Testis (tissue), 3 donors: Measurements from ENCODE around the gene RCOR1. TPM values are rescaled to one million over a fixed set of nuclear protein-coding genes. Genes with fewer than 3 reads are reported as not detected.

ENCODE experiments used
- DNase-seq: peaks from one replicate; pipeline ENCODE4 v3.0.0-alpha.2; 2019
- H3K27ac ChIP-seq, 2 donors: fragments of 200-600 bp; sonication (generic); one replicate each; pipeline ENCODE4 v1.5.1; 2019
- H3K27me3 ChIP-seq: fragments of 200-600 bp; sonication (generic); one replicate; pipeline ENCODE4 v1.5.1; 2019
- H3K36me3 ChIP-seq: fragments of 200-600 bp; sonication (generic); one replicate; pipeline ENCODE4 v1.5.1; 2017; ENCODE audit warnings: low read depth; ENCODE audit errors: missing control alignments
- H3K4me1 ChIP-seq: fragments of 200-600 bp; sonication (generic); one replicate; pipeline ENCODE4 v1.5.1; 2019
- H3K4me3 ChIP-seq, 2 donors: fragments of 200-600 bp; sonication (generic); one replicate each; pipeline ENCODE4 v1.5.1; 2017 to 2019
- H3K9me3 ChIP-seq: fragments of 200-600 bp; sonication (generic); one replicate; pipeline ENCODE4 v1.5.1; 2017
- POLR2A ChIP-seq: fragments of 450-650 bp; IDR thresholded peaks from one replicate; pipeline ENCODE4 v1.6.1; 2017; ENCODE audit warnings: antibody characterized with exemption, mild to moderate bottlenecking, moderate library complexity
- WGBS, 2 donors: methylation state at CpG; one replicate each; pipeline ENCODE4 v1.1.5; 2018; 5-methylcytosine and 5-hydroxymethylcytosine counted together
- intact Hi-C: fragments of 100-400 bp; cut with DNase I; formaldehyde crosslinking; loops from one replicate; pipeline ENCODE4 v1.15.1; 2023; ENCODE audit warnings: low total_unique reads
- polyA plus RNA-seq: library from polyadenylated mRNA; stranded (reverse); fragments of 350-450 nt; fragmentation: Illumina TruSeq; extraction: RNeasy Lipid Tissue Mini Kit (QIAGEN cat#74804); gene quantifications from one replicate; pipeline ENCODE4 v1.2.3, GENCODE V29; 2014; ENCODE audit warnings: low read depth, low replicate concordance; ENCODE audit not compliant: insufficient read depth
- total RNA-seq, 2 donors: library from RNA; depleted of rRNA; stranded (reverse); fragments of >200 nt; gene quantifications; one replicate each; pipeline ENCODE4 v1.2.3, GENCODE V29; 2016
- TF ChIP-seq, protein P1 (sequence below), 3 experiments: fragments of 450-650 bp in 2 of 3; fragments of 200-600 bp in 1 of 3; sonication (generic) in 1 of 3; IDR thresholded peaks; one replicate each; pipeline ENCODE4 v1.5.1; 2016 to 2019; ENCODE audit warnings: antibody characterized with exemption in 3 of 3, mild to moderate bottlenecking in 2 of 3, moderate library complexity in 1 of 3

The RCOR1 gene
- total and polyA plus RNA-seq, 3 donors from 2014 or later: 33.8 to 37.8 (median 33.9) TPM

DNA sequence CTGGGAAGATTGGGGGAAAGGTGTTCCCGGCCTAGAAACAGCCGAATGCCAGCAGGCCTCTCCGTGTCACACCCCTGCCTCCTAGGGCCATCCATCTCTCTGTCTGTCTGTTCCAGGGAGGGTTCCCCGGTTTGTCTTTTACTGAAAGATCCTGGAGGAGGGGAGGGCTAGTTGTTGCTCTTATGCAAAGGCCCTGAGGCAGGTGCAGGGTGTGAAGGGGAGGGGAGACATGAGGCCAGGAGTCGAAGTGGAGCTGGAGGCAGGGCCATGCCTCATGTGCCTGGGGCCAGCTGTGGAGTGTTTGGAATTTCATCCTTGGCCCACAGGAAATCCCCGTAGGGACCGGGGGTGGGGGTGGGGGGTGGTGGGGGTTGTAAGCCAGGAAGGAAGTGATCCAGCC, 8.7 kb upstream of the RCOR1 start:
- Histone ChIP-seq H3K36me3 (no peaks in the 10 kb centered on the region), H3K27ac (no peak overlapping the region), H3K9me3 (no peaks in the 10 kb centered on the region), H3K4me3 (no peak overlapping the region), H3K27me3 (no peaks in the 10 kb centered on the region), H3K4me1 (no peaks in the 10 kb centered on the region)
- intact Hi-C loops: no loop called here
- WGBS, 2 donors: 59 to 61% methylated on average over 6 to 7 of the region's 7 CpGs
- DNase-seq: no peak
- TF ChIP-seq, protein P1, sequence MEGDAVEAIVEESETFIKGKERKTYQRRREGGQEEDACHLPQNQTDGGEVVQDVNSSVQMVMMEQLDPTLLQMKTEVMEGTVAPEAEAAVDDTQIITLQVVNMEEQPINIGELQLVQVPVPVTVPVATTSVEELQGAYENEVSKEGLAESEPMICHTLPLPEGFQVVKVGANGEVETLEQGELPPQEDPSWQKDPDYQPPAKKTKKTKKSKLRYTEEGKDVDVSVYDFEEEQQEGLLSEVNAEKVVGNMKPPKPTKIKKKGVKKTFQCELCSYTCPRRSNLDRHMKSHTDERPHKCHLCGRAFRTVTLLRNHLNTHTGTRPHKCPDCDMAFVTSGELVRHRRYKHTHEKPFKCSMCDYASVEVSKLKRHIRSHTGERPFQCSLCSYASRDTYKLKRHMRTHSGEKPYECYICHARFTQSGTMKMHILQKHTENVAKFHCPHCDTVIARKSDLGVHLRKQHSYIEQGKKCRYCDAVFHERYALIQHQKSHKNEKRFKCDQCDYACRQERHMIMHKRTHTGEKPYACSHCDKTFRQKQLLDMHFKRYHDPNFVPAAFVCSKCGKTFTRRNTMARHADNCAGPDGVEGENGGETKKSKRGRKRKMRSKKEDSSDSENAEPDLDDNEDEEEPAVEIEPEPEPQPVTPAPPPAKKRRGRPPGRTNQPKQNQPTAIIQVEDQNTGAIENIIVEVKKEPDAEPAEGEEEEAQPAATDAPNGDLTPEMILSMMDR (IDR thresholded peaks at IDR 0.05): no peak
- no peak for TF ChIP-seq POLR2A

DNA sequence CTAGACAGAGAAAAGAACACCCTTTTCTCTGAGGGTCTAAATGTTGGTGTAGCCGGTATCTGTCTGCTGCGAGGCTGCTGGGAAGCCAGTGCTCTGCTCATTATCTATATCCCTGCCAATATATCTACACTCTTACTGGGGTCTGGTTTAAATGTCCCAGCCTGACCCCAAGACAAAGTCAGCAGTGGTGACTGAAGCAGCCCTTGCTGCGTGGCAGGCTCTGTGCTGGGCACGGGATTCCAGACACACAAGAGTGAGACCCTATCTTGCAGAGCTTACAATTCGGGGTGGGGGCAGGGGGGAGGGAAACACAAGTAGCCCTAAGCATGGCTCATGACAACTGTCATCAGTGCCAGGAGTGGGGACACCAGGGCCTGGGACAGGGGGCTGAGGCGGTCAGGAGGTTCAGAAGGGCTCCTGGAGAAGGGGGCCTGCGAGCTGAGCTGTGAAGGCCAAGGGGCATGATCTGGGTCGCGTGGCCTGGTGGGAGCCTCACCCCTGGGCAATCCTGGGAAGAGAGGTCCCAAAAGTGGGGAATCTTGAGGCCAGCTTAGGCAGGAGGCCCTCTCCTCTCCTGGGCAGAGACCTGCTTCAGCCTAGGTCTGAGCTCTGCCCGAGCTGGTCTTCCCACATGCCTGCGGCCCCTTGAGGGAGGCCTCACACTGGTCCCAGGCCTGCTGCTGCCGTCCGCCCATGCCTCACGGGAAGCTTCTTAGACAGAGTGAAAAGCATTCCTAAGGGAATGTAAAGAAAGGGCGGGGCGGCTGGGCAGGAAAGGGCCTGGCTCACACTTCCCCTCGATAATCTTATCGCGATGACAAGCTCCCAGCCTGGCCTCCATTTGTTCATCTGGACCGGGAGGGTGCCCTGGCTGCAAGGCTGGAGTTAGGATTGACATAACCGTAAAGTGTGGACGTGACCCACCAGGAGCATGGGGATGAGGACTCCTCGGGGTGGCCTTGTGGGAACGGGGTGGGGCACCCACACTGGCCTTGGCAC, 7.3 kb upstream of the RCOR1 start:
- Histone ChIP-seq H3K27me3 (no peaks in the 10 kb centered on the region), H3K27ac (no peak overlapping the region), H3K4me3 (no peak overlapping the region), H3K36me3 (no peaks in the 10 kb centered on the region), H3K4me1 (peaks cover 6% of the 10 kb centered on the region), H3K9me3 (no peaks in the 10 kb centered on the region)
- 77 to 82% methylated on average over 19 to 24 of the region's 24 CpGs for WGBS, 2 donors
- no peak for DNase-seq
- no peak for TF ChIP-seq POLR2A
- TF ChIP-seq, protein P1 (IDR thresholded peaks at IDR 0.05): no peak
- intact Hi-C loops: no loop called here

DNA sequence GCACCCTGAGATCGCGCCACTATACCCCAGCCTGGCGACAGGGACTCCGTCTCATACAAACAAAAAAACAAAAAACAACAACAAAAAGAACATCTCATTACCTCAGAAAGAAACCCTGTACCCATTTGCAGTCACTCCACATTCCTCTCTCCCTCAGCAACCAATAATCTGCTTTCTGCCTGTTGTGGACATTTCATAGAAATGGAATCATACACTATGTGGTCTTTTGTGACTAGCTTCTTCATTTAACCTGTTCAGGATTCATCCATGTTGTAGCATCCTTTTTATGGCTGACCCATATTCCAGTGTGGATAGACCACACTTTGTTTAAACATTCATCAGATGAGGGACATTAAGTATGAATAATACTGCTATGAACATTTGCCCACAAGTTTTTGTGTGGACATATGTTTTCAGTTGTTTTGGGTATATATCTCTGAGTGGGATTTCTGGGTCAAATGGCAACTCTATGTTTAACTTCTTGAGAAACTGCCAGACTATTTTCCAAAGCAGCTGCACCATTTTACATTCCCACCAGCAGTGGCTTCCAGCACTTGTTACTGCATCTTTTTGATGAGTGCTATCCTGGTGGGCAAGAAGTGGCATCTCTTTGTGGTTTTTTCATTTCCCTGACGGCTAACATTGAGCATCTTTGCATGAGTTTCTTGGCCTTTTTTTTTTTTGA, 5.9 kb upstream of the RCOR1 start:
- 88 to 91% methylated on average over 5 of the region's 5 CpGs for WGBS, 2 donors
- no peaks in the 10 kb centered on the region for H3K27me3 ChIP-seq
- H3K9me3 ChIP-seq: no peaks in the 10 kb centered on the region
- H3K4me1 ChIP-seq: peaks cover 14% of the 10 kb centered on the region
- no peak for DNase-seq
- no peak overlapping the region for H3K27ac ChIP-seq
- TF ChIP-seq POLR2A: no peak
- TF ChIP-seq, protein P1 (IDR thresholded peaks at IDR 0.05): no peak
- H3K4me3 ChIP-seq: no peak overlapping the region
- intact Hi-C loops: no loop called here
- H3K36me3 ChIP-seq: no peaks in the 10 kb centered on the region

DNA sequence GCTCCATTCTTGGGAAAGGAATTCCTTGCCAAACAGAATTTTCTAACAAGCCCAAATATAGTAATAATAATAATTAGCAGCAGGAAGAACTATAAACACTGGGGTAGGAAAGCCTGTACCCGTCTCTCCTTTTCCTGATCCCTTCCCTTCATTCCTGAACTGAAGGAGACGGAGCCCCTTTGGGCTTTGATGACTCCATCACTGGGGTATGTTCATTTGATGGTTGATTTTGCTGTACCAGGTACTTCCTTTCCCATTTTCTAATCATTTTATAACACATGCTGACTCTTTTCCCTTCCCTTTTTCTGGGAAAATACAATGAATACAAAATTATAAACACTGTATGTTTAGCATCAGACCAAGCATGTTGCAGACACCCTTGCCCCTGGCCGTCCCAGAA, 3.6 kb upstream of the RCOR1 start:
- no peak for DNase-seq
- WGBS, 2 donors: 74 to 81% methylated on average over 3 of the region's 3 CpGs
- intact Hi-C loops: no loop called here

More for the DNA sequence above, 3.6 kb upstream of the RCOR1 start:
- TF ChIP-seq, protein P1 (IDR thresholded peaks at IDR 0.05): no peak
- TF ChIP-seq POLR2A: no peak
- Histone ChIP-seq H3K4me1 (peaks cover 14% of the 10 kb centered on the region), H3K27me3 (no peaks in the 10 kb centered on the region), H3K4me3 (no peak overlapping the region), H3K27ac (no peak overlapping the region), H3K9me3 (no peaks in the 10 kb centered on the region), H3K36me3 (no peaks in the 10 kb centered on the region)
